ENCODE data around the gene EHMT1. TPM values are rescaled to one million over a fixed set of nuclear protein-coding genes. Genes with fewer than 3 reads are reported as not detected.

The EHMT1 gene
- total RNA-seq, 1 donor from 2014 or later = 159 TPM

- Mint-ChIP-seq H3K4me3 (ENCODE audit: low read depth) (no peak overlapping the region), H3K36me3 (ENCODE audit: insufficient read depth) (peaks cover 17% of the 10 kb centered on the region), H3K9me3 (ENCODE audit: low read depth) (no peaks in the 10 kb centered on the region), H3K4me1 (ENCODE audit: low read depth) (peaks cover 17% of the 10 kb centered on the region), H3K27me3 (no peaks in the 10 kb centered on the region), H3K27ac (peak overlapping the region; percentile 24)
- no peak for TF ChIP-seq CTCF (IDR thresholded peaks at IDR 0.05; ENCODE audit: unreplicated experiment)
- DNase-seq (ENCODE audit: low spot score, unreplicated experiment) = no peak
Observed at GRCh38 chr9:137645211-137645610, 26.4 kb downstream of the EHMT1 start.

- Mint-ChIP-seq H3K9me3 (ENCODE audit: low read depth) (no peaks in the 10 kb centered on the region), H3K4me3 (ENCODE audit: low read depth) (no peak overlapping the region), H3K27ac (no peak overlapping the region), H3K36me3 (ENCODE audit: insufficient read depth) (peaks cover 18% of the 10 kb centered on the region), H3K4me1 (ENCODE audit: low read depth) (peaks cover 15% of the 10 kb centered on the region), H3K27me3 (no peaks in the 10 kb centered on the region)
- no peak for TF ChIP-seq CTCF (IDR thresholded peaks at IDR 0.05; ENCODE audit: unreplicated experiment)
- DNase-seq (ENCODE audit: low spot score, unreplicated experiment) = no peak
Observed at GRCh38 chr9:137646341-137646740, 27.5 kb downstream of the EHMT1 start.

GRCh38 chr9:137647096-137647714, 28.4 kb downstream of the EHMT1 start:
- Mint-ChIP-seq H3K9me3 (ENCODE audit: low read depth) (no peaks in the 10 kb centered on the region), H3K4me1 (ENCODE audit: low read depth) (peaks cover 14% of the 10 kb centered on the region), H3K36me3 (ENCODE audit: insufficient read depth) (peaks cover 17% of the 10 kb centered on the region), H3K4me3 (ENCODE audit: low read depth) (no peak overlapping the region), H3K27me3 (no peaks in the 10 kb centered on the region), H3K27ac (peak overlapping the region; percentile 30)
- no peak for DNase-seq (ENCODE audit: low spot score, unreplicated experiment)
- no peak for TF ChIP-seq CTCF (IDR thresholded peaks at IDR 0.05; ENCODE audit: unreplicated experiment)

- Mint-ChIP-seq H3K36me3 (ENCODE audit: insufficient read depth) (peaks cover 15% of the 10 kb centered on the region), H3K4me3 (ENCODE audit: low read depth) (no peak overlapping the region), H3K27me3 (no peaks in the 10 kb centered on the region), H3K27ac (no peak overlapping the region), H3K9me3 (ENCODE audit: low read depth) (no peaks in the 10 kb centered on the region), H3K4me1 (ENCODE audit: low read depth) (peaks cover 13% of the 10 kb centered on the region)
- no peak for TF ChIP-seq CTCF (IDR thresholded peaks at IDR 0.05; ENCODE audit: unreplicated experiment)
- no peak for DNase-seq (ENCODE audit: low spot score, unreplicated experiment)
Observed at GRCh38 chr9:137648396-137648795, 29.6 kb downstream of the EHMT1 start.

GRCh38 chr9:137649553-137649952, 30.7 kb downstream of the EHMT1 start:
- Mint-ChIP-seq H3K4me3 (ENCODE audit: low read depth) (no peak overlapping the region), H3K27ac (no peak overlapping the region), H3K9me3 (ENCODE audit: low read depth) (no peaks in the 10 kb centered on the region)

More at GRCh38 chr9:137649553-137649952, 30.7 kb downstream of the EHMT1 start:
- TF ChIP-seq CTCF (IDR thresholded peaks at IDR 0.05; ENCODE audit: unreplicated experiment) = no peak
- peaks cover 13% of the 10 kb centered on the region for H3K4me1 Mint-ChIP-seq (ENCODE audit: low read depth)
- H3K36me3 Mint-ChIP-seq (ENCODE audit: insufficient read depth) = peaks cover 13% of the 10 kb centered on the region
- H3K27me3 Mint-ChIP-seq = no peaks in the 10 kb centered on the region
- DNase-seq (ENCODE audit: low spot score, unreplicated experiment) = no peak
